GM18867 (cell line): ENCODE measurements around the gene ABO.
"Not testable (repeated sequence)": the region's sequence is repeated elsewhere in the genome, so short reads cannot be mapped to it uniquely, and the experiment has no call there.

Experiments used
- ATAC-seq: cut with Tn5 transposase; IDR thresholded peaks from one replicate; pipeline ENCODE4 v1.9.1; 2021; ENCODE audit warnings: mild to moderate bottlenecking, moderate library complexity; ENCODE audit not compliant: unreplicated experiment

The ABO gene

GRCh38 chr9:133275105-133276000 is at the start of gene ABO:
ABO (minus strand) TSS chr9:133275201.
- ATAC-seq = no peak

GRCh38 chr9:133323991-133324703 is 49.1 kb upstream of the ABO start:
- ATAC-seq = no peak

- no peak for ATAC-seq
These were observed 48.2 kb upstream of the ABO start for GRCh38 chr9:133323211-133323610.

GRCh38 chr9:133322701-133323100 is 47.7 kb upstream of the ABO start:
- ATAC-seq = no peak

GRCh38 chr9:133321411-133321935 is 46.5 kb upstream of the ABO start:
- ATAC-seq = no peak

- no peak for ATAC-seq
These were observed 45.5 kb upstream of the ABO start for GRCh38 chr9:133320421-133320881.

GRCh38 chr9:133317551-133317950 is 42.5 kb upstream of the ABO start:
- ATAC-seq = not testable (repeated sequence)

- no peak for ATAC-seq
These were observed 41.0 kb upstream of the ABO start for GRCh38 chr9:133315997-133316396.

GRCh38 chr9:133309608-133310007 is 34.6 kb upstream of the ABO start:
- ATAC-seq = no peak

- ATAC-seq = no peak
These were observed 32.3 kb upstream of the ABO start for GRCh38 chr9:133307301-133307700.

GRCh38 chr9:133306242-133307204 is 31.5 kb upstream of the ABO start:
- ATAC-seq = no peak

- no peak for ATAC-seq
These were observed 30.7 kb upstream of the ABO start for GRCh38 chr9:133305731-133306130.

GRCh38 chr9:133304477-133305377 is 29.7 kb upstream of the ABO start:
- ATAC-seq = no peak

- ATAC-seq = no peak
These were observed 29.1 kb upstream of the ABO start for GRCh38 chr9:133304158-133304470.

- no peak for ATAC-seq
These were observed 28.5 kb upstream of the ABO start for GRCh38 chr9:133303266-133304157.

- no peak for ATAC-seq
These were observed 26.5 kb upstream of the ABO start for GRCh38 chr9:133301253-133302230.

- ATAC-seq = not testable (repeated sequence)
These were observed 25.0 kb upstream of the ABO start for GRCh38 chr9:133299996-133300395.

GRCh38 chr9:133294257-133294656 is 19.3 kb upstream of the ABO start:
- ATAC-seq = no peak
